Gastroesophageal sphincter (tissue), 4 donors: ENCODE measurements around the gene MAFG. TPM values are rescaled to one million over a fixed set of nuclear protein-coding genes. Genes with fewer than 3 reads are reported as not detected.
A peak's percentile ranks its signal among the peaks of the same experiment; 100 is the strongest.

Experiments
- ATAC-seq: fragments of 150-250 bp; one replicate; pipeline ENCODE4 v1.9.1; 2016; ENCODE audit warnings: mild to moderate bottlenecking, moderate library complexity
- H3K27ac ChIP-seq, 4 donors: fragments of 200-600 bp; sonication (generic) in 3 of 4; 1 replicate in 3 of 4; 2 replicates in 1 of 4; pipeline ENCODE4 v1.5.1; 2016 to 2019
- H3K27me3 ChIP-seq: fragments of 200-600 bp; sonication (generic); one replicate; pipeline ENCODE4 v1.5.1; 2019
- H3K36me3 ChIP-seq, 2 donors: fragments of 200-600 bp; sonication (generic); one replicate each; pipeline ENCODE4 v1.5.1; 2019; ENCODE audit warnings: control low read depth in 1 of 2
- H3K4me1 ChIP-seq, 3 donors: fragments of 200-600 bp; sonication (generic); 1 replicate in 2 of 3; 2 replicates in 1 of 3; pipeline ENCODE4 v1.5.1; 2016 to 2019; ENCODE audit warnings: control low read depth in 2 of 3
- H3K4me3 ChIP-seq, 2 donors: fragments of 200-600 bp; sonication (generic); one replicate each; pipeline ENCODE4 v1.5.1; 2019; ENCODE audit warnings: mild to moderate bottlenecking in 1 of 2, moderate library complexity in 1 of 2
- H3K9me3 ChIP-seq, 3 donors: fragments of 200-600 bp; sonication (generic); one replicate each; pipeline ENCODE4 v1.5.1; 2017 to 2019; ENCODE audit warnings: control low read depth in 2 of 3
- CTCF ChIP-seq, 4 experiments: fragments of 200-600 bp in 2 of 4; fragments of 450-650 bp in 2 of 4; sonication (generic) in 1 of 4; IDR thresholded peaks; one replicate each; pipeline ENCODE4 v1.5.1; 2017 to 2019; ENCODE audit warnings: antibody characterized with exemption in 4 of 4, mild to moderate bottlenecking in 2 of 4, moderate library complexity in 2 of 4
- EP300 ChIP-seq: sonication (generic); formaldehyde crosslinking; IDR thresholded peaks from one replicate; pipeline ENCODE4 v1.6.1; 2017; ENCODE audit warnings: antibody characterized with exemption, mild to moderate bottlenecking
- POLR2A ChIP-seq, 2 donors: fragments of 450-650 bp; IDR thresholded peaks; one replicate each; pipeline ENCODE4 v1.6.1; 2017; ENCODE audit warnings: antibody characterized with exemption in 2 of 2, mild to moderate bottlenecking in 2 of 2, moderate library complexity in 1 of 2
- POLR2AphosphoS5 ChIP-seq: sonication (generic); formaldehyde crosslinking; IDR thresholded peaks from one replicate; pipeline ENCODE4 v1.6.1; 2017; ENCODE audit warnings: antibody characterized with exemption
- whole genome bisulfite sequencing, 2 donors: methylation state at CpG; one replicate each; pipeline ENCODE4 v1.1.5; 2018; ENCODE audit warnings: low coverage in 1 of 2; 5-methylcytosine and 5-hydroxymethylcytosine counted together
- total RNA-seq, 4 donors: library from RNA; depleted of rRNA; stranded (reverse); fragments of >200 nt; gene quantifications; one replicate each; pipeline ENCODE4 v1.1.0, GENCODE V29; 2016

The MAFG gene
- 10 to 100 TPM; 18.8 to 39.3 (median 25.3) TPM for total RNA-seq

GRCh38 chr17:81927653-81928543 lies at the start of gene MAFG:
MAFG (minus strand) TSS chr17:81927735; CDS start chr17:81923185, 4,550 bp downstream.
- peak; percentile 79 for ATAC-seq
- Histone ChIP-seq H3K9me3 (no peaks in the 10 kb centered on the region), H3K27ac (peak within 1 kb of the TSS; percentile 90 to 99 (median 97)), H3K4me3 (peak within 1 kb of the TSS; percentile 93 to 99), H3K4me1 (peaks cover 0 to 49% (median 45%) of the 10 kb centered on the region in 3 donors), H3K27me3 (peaks cover 27% of the 10 kb centered on the region), H3K36me3 (peaks cover 0 to 1% of the 10 kb centered on the region in 2 donors)
- TF ChIP-seq CTCF (IDR thresholded peaks at IDR 0.05): peak in 3 of 4 experiments; percentile 22 to 72 (median 28)
- no peak for TF ChIP-seq EP300
- TF ChIP-seq POLR2AphosphoS5: peak; percentile 35
- peak; percentile 61 to 64 for TF ChIP-seq POLR2A (IDR thresholded peaks at IDR 0.05)
- WGBS, 2 donors: 4% methylated on average over 4 of the region's 98 CpGs; no CpG with 5 or more reads in 1 of the 2 donors

GRCh38 chr17:81976332-81977210 lies 49.0 kb upstream of the MAFG start:
- peak overlapping the region; percentile 57 to 94 for H3K4me3 ChIP-seq
- H3K36me3 ChIP-seq: peaks cover 0 to 25% of the 10 kb centered on the region in 2 donors
- TF ChIP-seq EP300 (no peak), POLR2A (IDR thresholded peaks at IDR 0.05) (no peak), POLR2AphosphoS5 (no peak), CTCF (IDR thresholded peaks at IDR 0.05) (no peak)
- peak; percentile 12 for ATAC-seq
- H3K27me3 ChIP-seq: peaks cover 25% of the 10 kb centered on the region
- WGBS, 2 donors: 20 to 61% methylated on average over 4 of the region's 30 CpGs
- H3K27ac ChIP-seq: peak overlapping the region; percentile 34 to 95 (median 92)
- no peaks in the 10 kb centered on the region for H3K9me3 ChIP-seq
- peaks cover 0 to 22% (median 7%) of the 10 kb centered on the region in 3 donors for H3K4me1 ChIP-seq

DNA sequence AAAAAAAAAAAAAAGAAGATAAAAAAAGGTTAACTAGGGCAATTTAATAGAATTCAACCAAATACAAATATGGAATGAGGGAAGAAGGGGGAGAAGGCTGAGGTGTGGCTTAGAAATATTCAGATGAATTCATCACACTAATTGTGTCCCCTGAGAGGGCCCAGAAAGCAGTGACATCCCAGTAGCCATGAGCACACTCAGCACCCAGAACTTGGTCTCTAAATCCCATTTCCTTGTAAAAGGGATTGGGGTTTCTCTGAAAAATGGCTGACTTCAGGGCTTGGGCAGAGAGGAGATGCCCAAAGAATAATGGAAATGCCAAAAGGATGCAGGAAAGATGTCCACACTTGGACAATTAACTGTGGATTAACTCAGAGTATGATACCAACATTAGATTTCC lies 45.9 kb upstream of the MAFG start:
- Histone ChIP-seq H3K9me3 (no peaks in the 10 kb centered on the region), H3K27ac (no peak overlapping the region), H3K27me3 (peaks cover 41% of the 10 kb centered on the region), H3K36me3 (no peaks in the 10 kb centered on the region), H3K4me1 (peaks cover 0 to 22% (median 5%) of the 10 kb centered on the region in 3 donors), H3K4me3 (no peak overlapping the region)
- TF ChIP-seq EP300 (no peak), CTCF (IDR thresholded peaks at IDR 0.05) (no peak), POLR2AphosphoS5 (no peak), POLR2A (IDR thresholded peaks at IDR 0.05) (no peak)
- ATAC-seq: no peak

DNA sequence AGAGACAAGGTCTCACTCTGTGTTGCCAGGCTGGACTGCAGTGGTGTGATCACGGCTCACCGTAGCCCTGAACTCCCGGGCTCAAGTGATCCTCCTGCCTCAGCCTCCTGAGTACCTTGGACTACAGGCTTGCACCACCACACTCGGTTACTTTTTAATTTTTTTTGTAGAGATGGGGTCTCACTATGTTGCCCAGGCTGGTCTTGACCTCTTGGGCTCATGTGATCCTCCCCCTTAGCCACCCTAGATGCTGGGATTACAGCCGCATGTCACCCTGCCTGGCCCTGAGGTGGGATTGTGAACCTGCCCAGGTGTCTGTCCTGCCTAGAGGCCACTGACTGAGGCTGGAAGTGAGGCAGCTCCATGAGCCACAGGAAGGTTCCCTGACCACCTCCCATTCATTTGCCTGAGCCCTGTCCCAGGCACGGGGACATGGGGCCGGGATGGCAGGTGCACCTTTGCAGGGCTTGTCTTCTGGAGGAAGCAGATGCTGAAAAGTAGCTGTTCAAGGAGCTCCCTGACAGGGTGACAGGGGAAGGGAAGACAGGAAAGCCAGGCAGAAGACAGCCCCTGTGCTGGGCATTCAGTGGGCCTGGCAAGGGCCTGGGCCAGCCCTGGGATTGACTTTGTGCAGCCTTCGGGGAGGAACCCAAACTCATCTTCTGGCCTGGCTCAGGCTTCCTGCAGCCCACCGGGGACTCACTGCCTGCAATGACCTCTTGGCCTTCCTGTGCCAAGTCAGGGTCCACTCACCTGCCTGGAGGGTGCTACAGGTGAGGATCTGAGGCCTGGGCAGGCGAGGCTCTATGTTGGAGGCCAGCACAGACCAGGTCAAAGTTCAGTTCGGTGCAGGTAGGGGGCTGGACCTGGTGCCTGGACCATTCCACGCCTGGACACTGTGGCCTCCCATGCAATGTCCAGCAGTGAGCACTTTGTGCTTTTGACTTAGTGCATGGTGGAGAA lies 41.6 kb upstream of the MAFG start:
- peaks cover 73% of the 10 kb centered on the region for H3K27me3 ChIP-seq
- TF ChIP-seq EP300: no peak
- no peak for TF ChIP-seq POLR2A (IDR thresholded peaks at IDR 0.05)
- TF ChIP-seq CTCF (IDR thresholded peaks at IDR 0.05): no peak
- TF ChIP-seq POLR2AphosphoS5: no peak
- ATAC-seq: no peak
- WGBS, 2 donors: 87 to 93% methylated on average over 3 to 4 of the region's 12 CpGs
- H3K9me3 ChIP-seq: no peaks in the 10 kb centered on the region
- no peaks in the 10 kb centered on the region for H3K36me3 ChIP-seq
- no peak overlapping the region for H3K4me3 ChIP-seq
- peaks cover 0 to 29% (median 11%) of the 10 kb centered on the region in 3 donors for H3K4me1 ChIP-seq
- H3K27ac ChIP-seq: no peak overlapping the region
